SH-SY5Y (cell line): ENCODE results near the gene SIPA1L3.

Experiments used
- GATA2 ChIP-seq: IDR thresholded peaks from 2 replicates; pipeline ENCODE4 v1.6.1; 2011; ENCODE audit warnings: mild to moderate bottlenecking, low read depth, low read length
- GATA3 ChIP-seq: IDR thresholded peaks from 2 replicates; pipeline ENCODE4 v1.6.1; 2011; ENCODE audit warnings: low read depth, mild to moderate bottlenecking, low read length, moderate library complexity

SIPA1L3 gene

GRCh38 chr19:38105574-38105973 is 198.6 kb downstream of the SIPA1L3 start:
- TF ChIP-seq GATA3 (no peak), GATA2 (no peak)

- TF ChIP-seq GATA3 (no peak), GATA2 (no peak)
Observed at GRCh38 chr19:38107129-38107528, 200.1 kb downstream of the SIPA1L3 start.

GRCh38 chr19:38111898-38112297 is 204.9 kb downstream of the SIPA1L3 start:
- TF ChIP-seq GATA3: no peak
- TF ChIP-seq GATA2: no peak

- TF ChIP-seq GATA2 (no peak), GATA3 (no peak)
Observed at GRCh38 chr19:38114651-38115050, 207.6 kb downstream of the SIPA1L3 start.

GRCh38 chr19:38115271-38115802 is 208.3 kb downstream of the SIPA1L3 start:
- TF ChIP-seq GATA2 (no peak), GATA3 (no peak)

GRCh38 chr19:38118176-38118575 is 211.2 kb downstream of the SIPA1L3 start:
- no peak for TF ChIP-seq GATA2

GRCh38 chr19:38120471-38121025 is 213.5 kb downstream of the SIPA1L3 start:
- TF ChIP-seq GATA3: no peak

- TF ChIP-seq GATA2: no peak
- TF ChIP-seq GATA3: no peak
Observed at GRCh38 chr19:38122402-38123093, 215.5 kb downstream of the SIPA1L3 start.

GRCh38 chr19:38125238-38125637 is 218.2 kb downstream of the SIPA1L3 start:
- no peak for TF ChIP-seq GATA2
- TF ChIP-seq GATA3: no peak

GRCh38 chr19:38130399-38130798 is 223.4 kb downstream of the SIPA1L3 start:
- TF ChIP-seq GATA2 (no peak), GATA3 (no peak)

GRCh38 chr19:38132781-38133180 is 225.8 kb downstream of the SIPA1L3 start:
- no peak for TF ChIP-seq GATA3
- TF ChIP-seq GATA2: no peak

- TF ChIP-seq GATA3 (no peak), GATA2 (no peak)
Observed at GRCh38 chr19:38133319-38133718, 226.3 kb downstream of the SIPA1L3 start.

GRCh38 chr19:38134540-38135149 is 227.6 kb downstream of the SIPA1L3 start:
- TF ChIP-seq GATA2 (no peak), GATA3 (no peak)

GRCh38 chr19:38135150-38135998 is 228.4 kb downstream of the SIPA1L3 start:
- TF ChIP-seq GATA3: no peak
- no peak for TF ChIP-seq GATA2

- TF ChIP-seq GATA3 (no peak), GATA2 (no peak)
Observed at GRCh38 chr19:38139122-38139521, 232.1 kb downstream of the SIPA1L3 start.
